ENCODE data around the gene CD79A.
"Not testable (repeated sequence)": the region's sequence is repeated elsewhere in the genome, so short reads cannot be mapped to it uniquely, and the experiment has no call there.

CD79A gene

GRCh38 chr19:41863209-41863931, 13.7 kb upstream of the CD79A start:
- DNase-seq (ENCODE audit: low read depth): no peak

GRCh38 chr19:41864374-41864773, 12.7 kb upstream of the CD79A start:
- DNase-seq (ENCODE audit: low read depth): no peak

- DNase-seq (ENCODE audit: low read depth): no peak
Observed at GRCh38 chr19:41866284-41866683, 10.8 kb upstream of the CD79A start.

- DNase-seq (ENCODE audit: low read depth): no peak
Observed at GRCh38 chr19:41868120-41868988, 8.7 kb upstream of the CD79A start.

- no peak for DNase-seq (ENCODE audit: low read depth)
Observed at GRCh38 chr19:41868989-41869300, 8.1 kb upstream of the CD79A start.

- no peak for DNase-seq (ENCODE audit: low read depth)
Observed at GRCh38 chr19:41869374-41869955, 7.6 kb upstream of the CD79A start.

- DNase-seq (ENCODE audit: low read depth): no peak
Observed at GRCh38 chr19:41870401-41870873, 6.6 kb upstream of the CD79A start.

GRCh38 chr19:41871573-41872383, 5.3 kb upstream of the CD79A start:
- DNase-seq (ENCODE audit: low read depth): peak; percentile 42

GRCh38 chr19:41872384-41872774, 4.7 kb upstream of the CD79A start:
- DNase-seq (ENCODE audit: low read depth): no peak

GRCh38 chr19:41872775-41873647, 4.1 kb upstream of the CD79A start:
- DNase-seq (ENCODE audit: low read depth): peak; percentile 47

GRCh38 chr19:41875973-41876372, 1.1 kb upstream of the CD79A start:
- not testable (repeated sequence) for DNase-seq (ENCODE audit: low read depth)

GRCh38 chr19:41877916-41878905, 1.1 kb downstream of the CD79A start:
- DNase-seq (ENCODE audit: low read depth): no peak

GRCh38 chr19:41879080-41879479, 2.0 kb downstream of the CD79A start:
- DNase-seq (ENCODE audit: low read depth): no peak

GRCh38 chr19:41879670-41880328, 2.7 kb downstream of the CD79A start:
- DNase-seq (ENCODE audit: low read depth): no peak

- no peak for DNase-seq (ENCODE audit: low read depth)
Observed at GRCh38 chr19:41880329-41880708, 3.2 kb downstream of the CD79A start.

- DNase-seq (ENCODE audit: low read depth): peak; percentile 52
Observed at GRCh38 chr19:41882568-41883462, 5.7 kb downstream of the CD79A start, which contains the start of gene ARHGEF1. Gene ARHGEF1, plus strand, starts transcription at chr19:41883184. Its CDS starts 4,899 bp downstream, at chr19:41888083.

GRCh38 chr19:41883463-41883820, 6.4 kb downstream of the CD79A start:
- no peak for DNase-seq (ENCODE audit: low read depth)

All from activated T-helper 9 cell treated with anti-CD3 and anti-CD28 coated beads, Interleukin-2, amount 50 U/mL, for 16 hours (primary cell).